HG03520 (cell line): ENCODE data around the gene ANGPTL2.
"Not testable (repeated sequence)": the region's sequence is repeated elsewhere in the genome, so short reads cannot be mapped to it uniquely, and the experiment has no call there.

Source experiments
- ATAC-seq: cut with Tn5 transposase; IDR thresholded peaks from one replicate; pipeline ENCODE4 v1.9.1; 2021; ENCODE audit warnings: mild to moderate bottlenecking, moderate library complexity; ENCODE audit not compliant: unreplicated experiment

ANGPTL2 gene, protein sequence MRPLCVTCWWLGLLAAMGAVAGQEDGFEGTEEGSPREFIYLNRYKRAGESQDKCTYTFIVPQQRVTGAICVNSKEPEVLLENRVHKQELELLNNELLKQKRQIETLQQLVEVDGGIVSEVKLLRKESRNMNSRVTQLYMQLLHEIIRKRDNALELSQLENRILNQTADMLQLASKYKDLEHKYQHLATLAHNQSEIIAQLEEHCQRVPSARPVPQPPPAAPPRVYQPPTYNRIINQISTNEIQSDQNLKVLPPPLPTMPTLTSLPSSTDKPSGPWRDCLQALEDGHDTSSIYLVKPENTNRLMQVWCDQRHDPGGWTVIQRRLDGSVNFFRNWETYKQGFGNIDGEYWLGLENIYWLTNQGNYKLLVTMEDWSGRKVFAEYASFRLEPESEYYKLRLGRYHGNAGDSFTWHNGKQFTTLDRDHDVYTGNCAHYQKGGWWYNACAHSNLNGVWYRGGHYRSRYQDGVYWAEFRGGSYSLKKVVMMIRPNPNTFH

DNA sequence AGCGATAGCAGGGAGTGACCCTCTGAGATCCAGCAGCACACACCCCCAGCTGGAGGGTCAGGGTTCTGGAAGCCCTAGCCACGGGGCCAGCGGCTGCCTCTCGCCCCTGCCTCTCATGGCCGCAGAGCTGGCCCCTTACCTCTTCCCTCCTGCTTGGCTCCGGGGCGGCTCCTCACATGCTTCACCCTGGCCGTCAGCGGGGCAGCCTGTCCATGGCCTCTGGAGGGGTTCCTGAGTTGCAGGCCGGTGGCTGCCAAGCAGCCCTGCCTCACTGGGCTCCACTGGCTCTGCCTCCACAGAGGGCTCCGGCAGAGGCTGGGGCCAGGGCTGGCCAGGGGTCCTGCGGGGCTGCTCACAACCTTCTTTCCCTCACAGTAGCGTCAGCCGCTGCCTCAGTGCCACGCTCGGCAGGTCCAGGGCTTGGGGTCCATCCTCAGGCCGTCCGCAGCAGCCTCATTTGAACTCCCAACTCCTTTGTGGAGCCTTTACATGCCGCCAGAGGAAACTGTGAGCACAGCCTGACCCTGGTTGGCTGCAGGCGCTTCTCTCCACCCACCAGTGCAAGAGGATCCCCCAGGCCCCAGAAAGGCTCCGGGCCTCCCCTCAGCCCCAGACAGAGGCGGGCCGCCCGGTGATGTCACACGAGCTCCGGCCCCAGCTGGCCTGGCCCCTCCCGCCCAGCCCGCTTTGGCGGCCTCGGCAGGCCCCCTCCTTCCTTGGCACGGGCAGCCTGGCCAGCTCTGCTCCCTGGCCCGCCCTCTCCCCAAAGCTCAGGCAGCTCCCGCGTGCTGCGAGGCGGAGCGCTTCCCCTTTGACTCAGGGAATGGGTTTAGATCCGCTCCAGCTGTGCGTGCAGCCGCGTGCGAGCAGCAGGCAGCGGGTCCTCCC, at the start of gene ANGPTL2:
Gene ANGPTL2, minus strand, starts transcription at position 460 of the 888 bp plus-strand sequence. CDS start 13,904 bp downstream, outside the sequence.
- ATAC-seq: no peak

- not testable (repeated sequence) for ATAC-seq
These were observed 48.9 kb upstream of the ANGPTL2 start for GRCh38 chr9:127171348-127171747.

DNA sequence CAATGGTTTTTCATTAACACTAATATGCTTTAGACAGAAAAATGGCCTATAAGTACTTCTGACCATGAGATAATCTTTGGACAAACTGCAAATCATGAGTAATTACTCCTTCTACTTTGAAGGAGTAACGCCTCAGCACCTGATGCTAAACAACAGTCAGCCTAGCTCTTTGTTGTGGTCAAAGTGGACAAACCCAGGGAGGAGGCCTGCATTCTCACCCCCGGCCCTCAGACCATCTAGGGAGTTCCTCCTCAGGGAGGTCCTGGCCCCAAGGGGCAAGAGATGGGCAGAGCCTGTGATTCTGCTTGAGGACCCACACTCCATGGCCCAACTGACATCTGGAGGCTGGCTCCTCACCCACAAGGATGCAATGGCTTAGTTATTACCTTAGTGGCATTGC, 48.2 kb upstream of the ANGPTL2 start:
- ATAC-seq: no peak

DNA sequence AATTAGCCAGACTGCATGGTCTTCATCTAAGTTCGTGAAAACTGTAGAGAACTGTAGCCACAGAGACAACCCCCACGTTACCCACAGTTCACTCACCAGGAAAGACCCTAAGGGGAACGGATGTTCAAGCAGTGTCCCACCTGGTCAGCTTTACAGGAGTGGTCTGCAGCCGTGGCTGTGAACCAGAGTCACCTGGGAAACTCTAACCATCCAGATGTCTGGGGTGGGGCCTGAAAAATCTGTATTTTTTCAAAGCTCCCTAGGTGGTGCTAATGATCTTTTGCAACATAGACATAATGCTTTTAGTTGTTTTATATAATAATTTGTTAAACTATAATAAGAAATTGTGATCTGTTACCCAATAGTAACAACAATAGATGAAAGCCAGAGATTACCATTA, 47.7 kb upstream of the ANGPTL2 start:
- no peak for ATAC-seq

DNA sequence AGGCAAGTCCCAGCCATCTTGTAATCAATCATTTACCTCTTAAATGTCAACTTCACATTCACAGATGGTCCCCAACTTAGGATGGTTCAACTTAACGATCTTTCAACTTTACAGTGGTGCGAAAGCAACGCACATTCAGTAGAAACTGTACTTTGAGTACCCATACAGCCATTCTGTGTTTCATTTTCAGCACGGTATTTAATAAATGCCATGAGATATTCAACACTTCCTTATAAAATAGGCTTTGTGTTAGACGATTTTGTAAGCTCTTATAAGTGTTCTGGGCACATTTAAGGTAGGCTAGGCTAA, 47.1 kb upstream of the ANGPTL2 start:
- no peak for ATAC-seq

GRCh38 chr9:127168756-127169574, 46.5 kb upstream of the ANGPTL2 start:
- no peak for ATAC-seq

- ATAC-seq: no peak
These were observed 45.3 kb upstream of the ANGPTL2 start for GRCh38 chr9:127167560-127168326.

- ATAC-seq: no peak
These were observed 44.5 kb upstream of the ANGPTL2 start for GRCh38 chr9:127166651-127167524.

GRCh38 chr9:127166111-127166510, 43.7 kb upstream of the ANGPTL2 start:
- no peak for ATAC-seq

DNA sequence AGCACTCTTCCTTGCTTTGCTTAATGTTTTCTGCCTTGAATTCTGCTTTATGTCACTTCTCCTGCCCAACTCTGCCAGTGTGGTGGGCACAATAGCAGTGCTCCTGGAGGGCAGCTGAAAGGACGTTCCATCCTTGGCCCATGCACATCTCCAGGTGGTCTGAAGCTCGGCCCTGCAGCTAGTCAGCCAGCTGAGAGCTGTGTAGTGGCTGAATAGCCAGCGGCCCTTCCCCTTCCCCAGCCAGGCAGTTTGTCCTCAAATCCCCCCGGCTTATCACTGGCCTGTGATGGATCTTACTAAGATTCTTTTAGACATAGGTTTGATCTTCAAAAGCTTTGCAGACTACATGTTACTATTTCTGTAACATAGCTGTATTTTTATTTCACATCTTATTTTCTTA, 42.7 kb upstream of the ANGPTL2 start:
- no peak for ATAC-seq

- no peak for ATAC-seq
These were observed 41.0 kb upstream of the ANGPTL2 start for GRCh38 chr9:127163409-127163808.

- ATAC-seq: no peak
These were observed 40.5 kb upstream of the ANGPTL2 start for GRCh38 chr9:127162864-127163365.

DNA sequence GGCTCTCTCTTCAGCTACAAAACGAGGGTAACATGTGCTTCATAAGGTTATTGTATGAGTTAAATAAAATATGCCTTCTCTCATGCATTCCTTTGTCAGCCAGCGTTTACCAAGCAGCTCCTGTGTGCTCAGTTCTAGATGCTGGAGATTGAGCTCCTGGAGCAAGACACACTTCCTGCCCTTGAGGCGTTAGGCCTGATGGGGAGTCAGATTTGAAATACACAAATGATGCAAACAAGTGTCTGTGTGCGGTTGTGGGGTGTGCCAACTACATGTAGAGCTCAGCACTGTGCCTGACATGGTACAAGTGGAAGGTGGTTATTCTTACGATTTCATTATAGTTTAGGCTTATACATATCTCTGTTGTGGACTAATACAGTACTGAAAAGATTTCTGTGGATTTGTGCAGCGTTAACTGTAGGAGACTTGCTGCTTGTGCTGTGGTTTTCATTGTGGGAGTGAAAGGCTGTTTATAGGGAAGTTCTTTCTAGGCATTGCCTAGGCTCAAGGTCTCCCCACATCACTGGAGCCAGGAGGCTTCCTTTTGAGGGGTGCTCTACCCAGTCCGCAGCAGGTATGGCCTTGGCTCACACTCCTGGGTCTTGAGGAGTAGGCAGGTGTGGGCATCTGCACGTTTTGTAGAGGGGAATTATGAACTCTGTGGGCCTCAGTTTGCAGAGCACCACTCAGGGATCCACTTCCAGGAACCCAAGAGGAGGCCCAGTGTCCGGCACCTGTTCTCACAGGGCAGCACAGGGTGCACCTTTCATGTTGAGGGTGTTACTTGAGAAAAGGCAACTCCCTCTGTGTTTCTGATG, 39.8 kb upstream of the ANGPTL2 start:
- ATAC-seq: no peak

DNA sequence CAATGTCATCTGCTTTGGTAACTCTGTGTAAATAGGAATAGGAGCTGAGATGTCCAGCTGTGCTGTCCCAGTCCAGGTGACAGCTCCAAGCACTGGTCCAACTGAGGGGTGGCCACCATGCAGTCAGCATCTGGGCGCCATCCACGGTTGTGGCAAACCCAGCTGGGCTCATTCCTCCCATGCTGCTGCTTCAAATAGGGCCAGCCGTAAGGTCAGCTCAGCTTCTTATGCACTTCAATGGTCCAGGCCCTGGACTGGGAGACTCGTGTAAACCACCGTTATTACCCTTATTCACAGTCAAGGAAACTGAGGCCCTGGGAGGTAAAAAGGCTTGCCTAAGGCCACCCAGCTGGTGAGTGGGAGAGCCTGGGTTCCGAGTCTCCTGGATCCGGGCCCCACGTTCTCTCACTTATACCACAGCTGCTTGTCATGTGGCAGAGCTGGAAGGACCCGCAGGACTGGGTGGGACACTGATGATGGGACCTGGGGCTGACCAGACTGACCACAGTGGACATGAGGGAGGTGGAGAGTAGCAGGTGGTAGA, 38.7 kb upstream of the ANGPTL2 start:
- ATAC-seq: no peak

- ATAC-seq: no peak
These were observed 37.6 kb upstream of the ANGPTL2 start for GRCh38 chr9:127159949-127160610.

DNA sequence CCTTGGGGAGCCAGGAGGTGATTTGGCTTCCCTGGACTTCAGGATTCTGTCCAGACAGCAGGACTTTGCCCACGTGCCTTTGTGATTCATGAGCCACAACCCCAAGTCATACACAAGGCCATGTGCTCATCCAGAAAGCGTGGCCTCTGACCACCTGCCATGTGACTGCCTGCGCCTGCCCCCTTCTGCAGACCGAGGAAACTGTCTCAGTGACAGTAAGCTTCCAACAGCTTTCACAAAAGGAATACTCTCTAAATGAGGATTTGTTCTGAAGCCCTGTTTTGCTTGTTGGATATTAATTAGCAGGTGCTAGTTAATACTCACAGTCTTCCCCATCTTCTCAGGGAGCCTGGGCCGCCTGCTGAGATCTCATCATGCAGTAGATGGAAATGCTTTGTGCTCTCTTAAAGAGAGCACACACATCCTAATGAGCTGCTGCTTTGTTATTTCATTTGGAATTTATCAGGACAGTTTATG, 36.9 kb upstream of the ANGPTL2 start:
- ATAC-seq: no peak

GRCh38 chr9:127158786-127159324, 36.4 kb upstream of the ANGPTL2 start:
- ATAC-seq: no peak
